HG02763 (cell line): Measurements from ENCODE around the gene FARP2.
"Not testable (repeated sequence)": the region's sequence is repeated elsewhere in the genome, so short reads cannot be mapped to it uniquely, and the experiment has no call there.

ENCODE experiments used
- ATAC-seq: cut with Tn5 transposase; IDR thresholded peaks from one replicate; pipeline ENCODE4 v1.9.1; 2021; ENCODE audit warnings: mild to moderate bottlenecking, moderate library complexity; ENCODE audit not compliant: unreplicated experiment

FARP2 gene

GRCh38 chr2:241355983-241356870 lies at the start of gene FARP2:
FARP2 (plus strand) TSS chr2:241356285; CDS start chr2:241373108, 16,823 bp downstream.
- peak; percentile 83 for ATAC-seq

- no peak for ATAC-seq
These were observed 49.0 kb upstream of the FARP2 start for GRCh38 chr2:241307055-241307454.

GRCh38 chr2:241308267-241308666 lies 47.8 kb upstream of the FARP2 start:
- ATAC-seq: no peak

- ATAC-seq: no peak
These were observed 47.1 kb upstream of the FARP2 start for GRCh38 chr2:241308832-241309500.

GRCh38 chr2:241309684-241310117 lies 46.4 kb upstream of the FARP2 start:
- ATAC-seq: peak; percentile 42

- ATAC-seq: no peak
These were observed 45.0 kb upstream of the FARP2 start for GRCh38 chr2:241310917-241311566.

- no peak for ATAC-seq
These were observed 44.0 kb upstream of the FARP2 start for GRCh38 chr2:241312082-241312481.

- ATAC-seq: no peak
These were observed 42.5 kb upstream of the FARP2 start for GRCh38 chr2:241313543-241314095.

- no peak for ATAC-seq
These were observed 41.6 kb upstream of the FARP2 start for GRCh38 chr2:241314226-241315092.

- peak; percentile 74 for ATAC-seq
These were observed 40.8 kb upstream of the FARP2 start, which contains the start of gene HDLBP for GRCh38 chr2:241315093-241315878. HDLBP (minus strand) TSS chr2:241315672; CDS start chr2:241266869, 48,803 bp downstream.

- peak; percentile 34 for ATAC-seq
These were observed 40.0 kb upstream of the FARP2 start, which contains the start of gene SEPTIN2 for GRCh38 chr2:241315879-241316631. SEPTIN2 (plus strand) TSS chr2:241315925; CDS start chr2:241324233, 8,308 bp downstream.

GRCh38 chr2:241316825-241317224 lies 39.3 kb upstream of the FARP2 start:
- no peak for ATAC-seq

GRCh38 chr2:241317391-241317790 lies 38.7 kb upstream of the FARP2 start:
- ATAC-seq: no peak

- ATAC-seq: not testable (repeated sequence)
These were observed 37.3 kb upstream of the FARP2 start for GRCh38 chr2:241318830-241319229.

- no peak for ATAC-seq
These were observed 35.7 kb upstream of the FARP2 start for GRCh38 chr2:241320394-241320793.

- ATAC-seq: no peak
These were observed 35.1 kb upstream of the FARP2 start for GRCh38 chr2:241321033-241321432.

GRCh38 chr2:241321886-241322285 lies 34.2 kb upstream of the FARP2 start:
- ATAC-seq: no peak

GRCh38 chr2:241323778-241324177 lies 32.3 kb upstream of the FARP2 start:
- ATAC-seq: no peak
